GM12864 (cell line): ENCODE data around the gene YPEL2.

Experiments
- DNase-seq: peaks from one replicate; pipeline ENCODE4 v3.0.0-alpha.2; 2011; ENCODE audit warnings: low read depth
- H3K4me3 ChIP-seq: 2 replicates; pipeline ENCODE4 v1.5.1; 2011; ENCODE audit warnings: mild to moderate bottlenecking, low read depth, low read length, control low read depth
- CTCF ChIP-seq: IDR thresholded peaks from 2 replicates; pipeline ENCODE4 v1.5.1; 2011; ENCODE audit warnings: low read depth, mild to moderate bottlenecking, moderate library complexity, low read length, control low read depth, inconsistent platforms; ENCODE audit errors: missing control alignments

YPEL2 gene

DNA sequence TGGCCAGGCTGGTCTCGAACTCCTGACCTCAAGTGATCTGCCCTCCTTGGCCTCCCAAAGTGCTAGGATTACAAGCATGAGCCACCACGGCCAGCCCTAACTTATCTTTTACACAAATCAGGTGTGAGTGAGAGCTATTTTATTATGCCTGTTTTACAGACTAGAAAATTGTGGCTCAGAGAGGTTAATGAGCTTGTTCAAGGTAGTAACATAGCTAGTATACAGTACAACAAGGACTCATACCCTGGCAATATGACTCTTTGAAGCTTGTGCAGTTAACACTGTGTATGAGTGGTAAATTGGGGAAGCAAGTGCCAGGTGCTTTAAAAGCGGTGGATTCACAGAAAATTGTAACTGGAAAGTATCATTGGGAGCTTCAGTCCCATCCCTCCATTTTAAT, 49.0 kb downstream of the YPEL2 start:
- no peak overlapping the region for H3K4me3 ChIP-seq
- no peak for TF ChIP-seq CTCF
- no peak for DNase-seq

DNA sequence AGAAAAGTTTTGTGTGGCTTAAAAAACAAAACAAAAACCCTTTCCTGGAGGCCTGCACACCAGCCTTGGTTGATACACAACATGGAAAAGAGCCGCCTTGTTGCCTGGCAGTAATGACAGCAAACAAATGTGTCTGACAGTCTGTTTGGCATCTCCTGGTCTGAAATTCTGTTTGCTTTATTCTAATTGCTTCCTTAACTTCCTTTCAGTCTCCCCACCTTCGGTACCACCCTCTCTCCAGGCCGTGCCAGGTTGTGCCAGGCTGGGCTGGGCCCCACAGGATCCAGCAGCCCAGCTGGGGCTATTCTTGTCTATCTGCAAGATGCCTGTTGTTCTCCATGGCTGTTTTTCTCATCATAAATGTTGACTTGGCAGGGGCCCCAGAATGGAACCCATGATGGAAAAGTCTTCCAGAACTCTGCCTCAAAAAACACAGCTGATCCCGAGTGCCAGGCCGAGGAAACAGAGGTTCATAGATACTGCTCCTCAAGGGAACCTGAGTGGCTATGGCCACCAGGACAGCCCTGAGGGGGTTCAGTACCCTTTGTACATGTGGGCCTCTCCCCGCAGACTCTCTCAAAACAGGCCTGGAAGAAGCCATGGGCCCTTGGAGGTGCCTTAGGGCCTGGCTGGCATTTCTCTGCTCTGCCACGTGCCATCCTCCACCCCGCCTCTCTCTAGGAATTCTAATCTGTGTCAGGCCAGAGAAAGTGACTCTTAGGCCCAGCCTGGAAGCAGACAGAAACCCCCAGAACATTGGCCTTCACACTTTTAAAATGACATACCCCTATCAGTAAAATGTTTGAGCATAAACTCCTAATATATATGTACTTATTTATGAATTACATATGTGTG, 50.5 kb downstream of the YPEL2 start:
- H3K4me3 ChIP-seq = no peak overlapping the region
- no peak for TF ChIP-seq CTCF
- no peak for DNase-seq

- no peak overlapping the region for H3K4me3 ChIP-seq
- no peak for TF ChIP-seq CTCF
- DNase-seq = no peak
Observed at GRCh38 chr17:59383893-59384292, 52.4 kb downstream of the YPEL2 start.

GRCh38 chr17:59387351-59388068, 56.1 kb downstream of the YPEL2 start:
- no peak overlapping the region for H3K4me3 ChIP-seq
- TF ChIP-seq CTCF = no peak
- DNase-seq = no peak

GRCh38 chr17:59388069-59388556, 56.7 kb downstream of the YPEL2 start:
- TF ChIP-seq CTCF = no peak
- no peak overlapping the region for H3K4me3 ChIP-seq
- DNase-seq = no peak

- no peak for DNase-seq
- no peak for TF ChIP-seq CTCF
- no peak overlapping the region for H3K4me3 ChIP-seq
Observed at GRCh38 chr17:59389066-59389465, 57.6 kb downstream of the YPEL2 start.
